IPS-11a (cell line): ENCODE measurements around the gene PGM2L1.

Source experiments
- H3K4me3 ChIP-seq: one replicate; pipeline ENCODE4 v1.5.1; 2013; ENCODE audit warnings: low read depth, low read length, control low read depth

PGM2L1 gene

GRCh38 chr11:74307434-74307833 lies 90.8 kb downstream of the PGM2L1 start:
- no peak overlapping the region for H3K4me3 ChIP-seq

DNA sequence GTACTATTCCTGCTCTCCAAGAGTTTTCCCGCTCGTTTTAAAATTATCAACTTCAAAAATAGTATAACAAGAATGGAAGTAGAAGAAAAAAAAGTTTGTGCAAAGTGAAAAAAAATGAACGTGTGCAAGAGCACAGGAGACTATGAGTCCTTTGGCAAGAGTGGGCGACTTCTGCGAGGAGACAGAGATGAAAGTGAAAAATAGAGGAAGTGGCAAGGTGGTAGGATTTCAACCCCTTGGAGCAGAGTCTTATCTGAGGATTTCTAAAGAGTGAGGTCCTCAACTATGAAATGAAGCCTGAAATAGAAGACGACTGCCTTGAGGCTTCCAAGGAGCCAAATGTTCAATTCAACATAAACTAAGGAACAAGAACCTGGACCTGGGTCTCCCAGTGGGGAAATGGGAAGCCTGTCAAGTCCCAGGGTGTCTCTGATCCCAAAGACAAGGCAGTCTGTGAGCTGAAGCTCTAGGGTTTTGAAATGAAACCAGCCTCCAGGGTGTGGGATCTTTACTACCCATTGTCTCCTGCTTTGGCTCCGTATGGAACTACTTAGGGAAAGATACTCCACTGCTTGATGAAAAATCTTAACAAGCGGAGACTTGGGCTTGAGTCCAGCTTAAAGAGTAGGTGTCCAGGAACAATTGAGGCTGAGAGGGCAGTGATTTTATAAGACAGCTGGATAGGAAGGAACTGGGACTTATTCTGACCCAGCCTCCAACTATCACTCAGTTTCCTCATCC lies 91.6 kb downstream of the PGM2L1 start:
- no peak overlapping the region for H3K4me3 ChIP-seq

DNA sequence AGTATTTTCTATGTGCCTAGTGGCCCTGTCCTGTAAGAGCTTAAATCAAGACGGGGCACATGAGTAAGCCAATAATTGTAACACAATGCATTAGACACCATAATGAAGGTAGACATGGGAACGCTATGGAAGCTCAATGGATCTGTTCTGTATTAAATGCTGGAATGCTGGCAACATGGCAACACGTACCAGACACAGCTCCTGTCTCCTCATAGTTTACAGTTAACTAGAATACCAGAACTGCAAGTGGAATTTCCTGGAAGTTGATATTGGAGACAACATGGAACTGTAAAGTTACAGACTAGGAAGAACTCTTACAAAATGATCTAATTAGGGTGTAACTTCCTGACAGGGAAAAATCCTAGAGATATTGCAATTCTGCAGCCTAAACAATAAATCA lies 99.2 kb downstream of the PGM2L1 start:
- no peak overlapping the region for H3K4me3 ChIP-seq

DNA sequence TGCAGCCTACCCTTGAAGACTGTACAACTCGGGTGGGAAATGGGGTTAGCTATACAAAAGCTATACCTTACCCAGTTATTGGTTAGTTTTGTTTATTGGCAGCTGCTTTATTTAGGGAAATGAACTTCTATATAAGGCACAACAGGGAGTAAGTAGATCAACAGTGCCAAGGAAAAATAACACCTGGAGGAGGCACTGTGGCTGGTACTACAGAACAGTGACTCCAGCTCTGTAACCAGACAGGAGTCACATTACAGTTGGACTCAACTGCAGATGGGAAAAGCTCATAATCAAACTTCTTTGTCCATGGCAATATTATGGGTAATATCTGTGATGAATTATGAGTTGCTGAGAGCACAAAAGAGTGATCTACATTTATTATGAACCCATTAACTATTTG lies 100.7 kb downstream of the PGM2L1 start:
- no peak overlapping the region for H3K4me3 ChIP-seq

DNA sequence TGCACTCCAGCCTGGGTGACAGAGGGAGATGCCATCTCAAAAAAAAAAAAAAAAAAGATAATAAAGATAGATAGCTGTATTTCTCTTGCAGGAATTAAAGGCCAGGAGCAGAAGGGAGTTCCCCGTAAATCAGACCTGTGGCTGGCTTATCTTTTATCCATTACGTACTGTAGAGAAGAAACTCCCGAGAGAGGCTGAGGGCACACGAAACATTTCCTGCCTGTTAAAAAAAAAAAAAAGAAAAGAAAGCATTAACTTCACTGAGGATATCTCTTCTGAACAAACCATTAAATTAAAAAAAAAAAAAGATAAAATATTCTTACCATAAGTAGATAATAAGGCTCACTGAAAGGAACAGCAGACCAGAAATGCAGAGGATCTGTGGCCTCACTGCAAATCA lies 109.3 kb downstream of the PGM2L1 start:
- no peak overlapping the region for H3K4me3 ChIP-seq

- no peak overlapping the region for H3K4me3 ChIP-seq
Measured at GRCh38 chr11:74288161-74288560, 110.1 kb downstream of the PGM2L1 start.

- no peak overlapping the region for H3K4me3 ChIP-seq
Measured at GRCh38 chr11:74284466-74284865, 113.8 kb downstream of the PGM2L1 start.

GRCh38 chr11:74283580-74284180 lies 114.6 kb downstream of the PGM2L1 start:
- H3K4me3 ChIP-seq, result no peak overlapping the region

GRCh38 chr11:74282914-74283371 lies 115.3 kb downstream of the PGM2L1 start:
- H3K4me3 ChIP-seq, result no peak overlapping the region

DNA sequence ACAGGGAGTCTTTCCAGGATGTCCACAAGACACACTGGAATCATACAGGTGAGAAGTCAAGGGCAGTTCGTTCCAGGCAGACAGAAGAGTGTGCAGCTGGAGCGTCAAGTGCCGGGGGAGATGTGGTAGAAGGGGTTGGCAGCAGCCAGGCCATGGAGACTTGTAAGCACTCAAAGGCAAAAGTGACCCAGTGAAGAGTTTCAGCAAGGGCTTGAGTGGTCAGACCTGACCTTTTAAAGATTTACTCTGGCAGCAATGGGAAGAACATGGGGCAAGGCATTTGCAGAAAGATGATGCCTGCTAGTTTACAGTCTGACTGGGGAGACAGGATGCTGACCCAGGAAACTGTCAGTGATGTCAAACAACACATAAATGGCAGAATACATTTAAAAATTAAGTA lies 115.8 kb downstream of the PGM2L1 start:
- H3K4me3 ChIP-seq, result no peak overlapping the region

DNA sequence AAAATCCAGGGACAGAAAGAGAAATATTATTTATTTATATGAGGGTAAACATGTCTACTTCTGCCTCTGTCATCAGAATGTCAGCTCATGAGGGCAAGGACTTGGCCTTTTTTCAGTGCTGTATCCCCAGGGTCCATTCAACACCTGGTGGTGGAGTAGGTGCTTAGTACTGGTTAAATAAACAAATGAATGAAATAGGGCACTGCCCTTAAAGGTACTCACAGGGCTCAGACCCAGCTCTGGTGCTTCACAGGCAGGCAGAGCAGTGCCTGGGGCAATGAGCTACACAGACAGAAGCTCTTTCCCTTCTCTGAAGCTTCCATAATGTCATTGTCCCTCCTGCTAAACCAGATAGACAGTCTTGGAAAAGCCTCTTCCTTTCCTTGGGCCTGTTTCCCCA lies 117.7 kb downstream of the PGM2L1 start:
- no peak overlapping the region for H3K4me3 ChIP-seq
